GM13977 (cell line): ENCODE results near the gene NTRK2.

Experiments used
- DNase-seq: peaks from one replicate; pipeline ENCODE4 v3.0.0; 2012; ENCODE audit warnings: low spot score
- in situ Hi-C: fragments of 300-500 bp; cut with MboI; formaldehyde crosslinking; loops from one replicate; pipeline ENCODE4 v1.12.0; 2022; ENCODE audit warnings: low sequenced_read_pairs, low pct_unique_long_range_greater_than_20kb, mixed read lengths, inconsistent platforms; ENCODE audit not compliant: unreplicated experiment
- TF ChIP-seq, protein P1 (sequence below): IDR thresholded peaks from 2 replicates; pipeline ENCODE4 v1.5.1; 2012; ENCODE audit warnings: mild to moderate bottlenecking, control low read depth; ENCODE audit not compliant: insufficient read depth; ENCODE audit errors: extremely low read depth, missing control alignments

The NTRK2 gene

DNA sequence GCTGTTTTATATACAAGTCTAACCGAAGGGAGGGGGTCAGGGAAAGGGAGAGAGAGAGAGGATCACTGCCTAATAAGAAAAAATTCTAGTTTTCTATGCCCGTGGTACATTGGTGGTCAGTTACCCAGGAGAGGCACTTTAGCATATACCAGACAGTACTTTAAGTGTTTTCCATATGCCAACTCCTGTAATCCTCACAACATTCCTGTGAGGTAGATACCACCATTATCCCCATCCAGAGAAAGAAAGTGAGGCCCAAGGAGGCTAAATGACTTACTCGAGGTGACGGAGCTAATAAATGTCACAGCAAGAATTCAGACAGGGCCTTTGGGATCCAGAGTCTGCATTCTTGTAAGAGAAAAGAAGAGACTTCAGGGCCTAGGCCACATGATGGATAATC, 161.8 kb downstream of the NTRK2 start:
- DNase-seq: no peak
- TF ChIP-seq, protein P1, sequence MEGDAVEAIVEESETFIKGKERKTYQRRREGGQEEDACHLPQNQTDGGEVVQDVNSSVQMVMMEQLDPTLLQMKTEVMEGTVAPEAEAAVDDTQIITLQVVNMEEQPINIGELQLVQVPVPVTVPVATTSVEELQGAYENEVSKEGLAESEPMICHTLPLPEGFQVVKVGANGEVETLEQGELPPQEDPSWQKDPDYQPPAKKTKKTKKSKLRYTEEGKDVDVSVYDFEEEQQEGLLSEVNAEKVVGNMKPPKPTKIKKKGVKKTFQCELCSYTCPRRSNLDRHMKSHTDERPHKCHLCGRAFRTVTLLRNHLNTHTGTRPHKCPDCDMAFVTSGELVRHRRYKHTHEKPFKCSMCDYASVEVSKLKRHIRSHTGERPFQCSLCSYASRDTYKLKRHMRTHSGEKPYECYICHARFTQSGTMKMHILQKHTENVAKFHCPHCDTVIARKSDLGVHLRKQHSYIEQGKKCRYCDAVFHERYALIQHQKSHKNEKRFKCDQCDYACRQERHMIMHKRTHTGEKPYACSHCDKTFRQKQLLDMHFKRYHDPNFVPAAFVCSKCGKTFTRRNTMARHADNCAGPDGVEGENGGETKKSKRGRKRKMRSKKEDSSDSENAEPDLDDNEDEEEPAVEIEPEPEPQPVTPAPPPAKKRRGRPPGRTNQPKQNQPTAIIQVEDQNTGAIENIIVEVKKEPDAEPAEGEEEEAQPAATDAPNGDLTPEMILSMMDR: no peak
- in situ Hi-C loops: no loop called here

DNA sequence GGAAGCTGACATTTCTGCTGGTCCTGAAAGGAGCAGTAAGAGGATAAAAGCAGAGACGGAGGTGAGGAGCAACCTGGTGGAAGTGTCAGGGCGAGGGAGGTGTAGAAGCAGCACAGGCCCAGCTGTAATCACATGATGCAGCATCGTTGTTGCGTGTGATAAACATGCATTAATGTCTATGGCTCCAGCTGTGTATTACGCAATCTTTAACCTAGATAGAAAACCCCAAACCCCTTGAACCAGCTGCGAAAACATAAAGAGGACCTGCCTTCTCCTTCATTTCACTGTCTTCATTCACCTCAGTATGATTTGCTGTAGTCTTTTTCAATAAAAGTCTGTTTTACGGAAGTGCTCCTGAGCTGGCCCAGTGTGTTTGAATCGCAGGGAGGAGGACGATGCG, 162.9 kb downstream of the NTRK2 start:
- TF ChIP-seq, protein P1: no peak
- no peak for DNase-seq
- in situ Hi-C loops: no loop called here

DNA sequence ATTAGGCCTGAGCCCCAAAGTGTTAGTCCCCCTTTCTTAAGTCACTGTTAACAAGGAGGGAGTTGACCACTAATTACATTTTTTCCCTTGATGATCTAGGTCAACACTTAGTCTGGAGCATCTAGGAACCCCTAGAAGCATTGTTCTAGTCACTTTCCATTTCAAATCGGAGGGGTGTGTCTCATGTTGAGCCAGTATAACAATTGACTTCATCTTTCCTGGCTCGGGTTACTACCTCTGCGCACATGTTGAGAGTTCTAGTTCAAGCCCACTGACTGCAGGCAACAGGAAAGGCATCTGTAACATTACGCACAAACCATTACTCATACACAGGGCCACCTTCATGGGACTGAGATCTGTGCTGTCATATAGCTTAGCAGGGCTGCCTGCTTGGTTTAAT, 164.9 kb downstream of the NTRK2 start:
- no peak for DNase-seq
- TF ChIP-seq, protein P1: no peak
- in situ Hi-C loops: no loop called here

DNA sequence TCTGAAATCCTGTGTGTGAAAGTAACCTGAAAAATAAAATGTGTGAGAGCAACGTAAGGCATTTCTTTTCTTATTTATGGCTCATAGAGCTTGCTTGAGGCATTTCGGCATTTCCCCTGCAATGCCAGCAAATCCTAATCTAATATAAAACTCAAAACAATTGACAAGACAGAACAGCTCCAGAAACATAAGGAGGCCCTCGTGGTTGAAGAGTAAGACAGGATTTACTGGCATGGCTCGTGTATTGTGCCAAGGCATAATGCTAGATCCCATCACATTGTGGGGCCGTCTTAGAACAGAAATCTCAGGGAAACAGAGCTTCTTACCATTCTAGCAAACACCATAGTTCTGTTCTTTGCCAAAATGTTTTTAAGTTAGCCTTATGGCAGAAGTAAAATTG, 166.2 kb downstream of the NTRK2 start:
- DNase-seq: no peak
- TF ChIP-seq, protein P1: no peak
- in situ Hi-C loops: no loop called here

DNA sequence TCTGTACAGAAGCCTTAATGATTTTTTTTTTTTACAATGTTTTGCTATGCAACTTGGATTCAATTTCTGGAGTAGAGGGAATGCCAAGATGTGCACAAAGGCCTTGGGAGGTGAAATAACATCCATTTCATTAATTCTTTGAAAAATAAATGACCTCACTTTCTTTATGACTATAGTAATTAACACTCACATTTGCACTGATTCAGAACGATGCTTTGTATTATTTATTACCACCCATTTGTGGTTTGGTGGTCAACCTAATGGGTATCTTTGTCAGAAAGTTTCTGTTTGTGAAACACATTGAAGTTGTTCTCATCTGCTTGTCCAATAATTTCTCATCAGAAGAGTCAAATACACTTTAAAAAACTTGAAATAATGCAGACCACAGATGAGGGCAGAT, 169.3 kb downstream of the NTRK2 start:
- in situ Hi-C loops: no loop called here
- TF ChIP-seq, protein P1: no peak
- DNase-seq: no peak

DNA sequence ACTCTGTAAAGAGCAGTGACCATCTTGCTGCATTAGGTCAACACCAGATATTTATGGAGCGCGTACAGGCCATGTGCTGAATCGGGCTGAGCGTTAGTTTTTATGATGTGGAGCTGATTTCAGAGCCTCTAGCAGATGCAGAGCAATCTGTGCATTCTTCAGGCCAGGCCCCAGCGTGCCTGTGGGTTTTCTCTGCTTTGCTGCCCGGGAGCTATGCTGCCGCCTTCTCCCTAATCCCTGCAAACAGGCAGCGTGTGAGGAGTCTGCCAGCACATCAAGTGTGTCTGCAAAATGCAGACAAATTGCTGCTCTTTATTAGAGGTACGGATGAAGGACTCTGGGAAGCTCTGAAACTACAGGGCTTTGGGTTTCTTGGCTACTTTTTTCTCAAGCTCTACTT, 170.0 kb downstream of the NTRK2 start:
- no peak for DNase-seq
- in situ Hi-C loops: no loop called here
- TF ChIP-seq, protein P1: no peak

DNA sequence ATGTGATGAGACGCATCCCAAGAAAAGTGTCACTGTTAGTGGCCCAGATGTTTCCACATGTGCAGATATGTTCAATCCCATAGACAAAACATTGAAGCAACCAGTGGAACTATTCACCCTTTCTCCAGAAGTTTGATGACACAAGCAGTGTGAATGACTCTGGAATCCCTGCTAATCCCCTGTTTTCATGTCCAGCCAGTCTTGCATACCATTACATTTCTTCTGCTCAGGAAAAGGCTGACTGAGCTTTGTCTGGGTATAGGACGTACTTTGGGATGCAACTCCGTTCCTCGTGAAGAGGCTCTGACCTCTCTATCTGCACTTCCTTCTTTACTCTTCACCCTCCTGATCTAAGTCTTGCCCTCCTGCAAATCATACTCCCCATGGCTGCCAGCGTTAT, 172.4 kb downstream of the NTRK2 start:
- TF ChIP-seq, protein P1: no peak
- in situ Hi-C loops: no loop called here
- DNase-seq: no peak
